ENCODE measurements around the gene CATSPERZ. TPM values are rescaled to one million over a fixed set of nuclear protein-coding genes. Genes with fewer than 3 reads are reported as not detected.
A peak's percentile ranks its signal among the peaks of the same experiment; 100 is the strongest.

CATSPERZ gene
- total and polyA plus RNA-seq, 2 of the 13 experiments (the other 11 are each of a cell fraction or from before 2014, with no cell fraction given), result 0.22 to 0.48 TPM

DNA sequence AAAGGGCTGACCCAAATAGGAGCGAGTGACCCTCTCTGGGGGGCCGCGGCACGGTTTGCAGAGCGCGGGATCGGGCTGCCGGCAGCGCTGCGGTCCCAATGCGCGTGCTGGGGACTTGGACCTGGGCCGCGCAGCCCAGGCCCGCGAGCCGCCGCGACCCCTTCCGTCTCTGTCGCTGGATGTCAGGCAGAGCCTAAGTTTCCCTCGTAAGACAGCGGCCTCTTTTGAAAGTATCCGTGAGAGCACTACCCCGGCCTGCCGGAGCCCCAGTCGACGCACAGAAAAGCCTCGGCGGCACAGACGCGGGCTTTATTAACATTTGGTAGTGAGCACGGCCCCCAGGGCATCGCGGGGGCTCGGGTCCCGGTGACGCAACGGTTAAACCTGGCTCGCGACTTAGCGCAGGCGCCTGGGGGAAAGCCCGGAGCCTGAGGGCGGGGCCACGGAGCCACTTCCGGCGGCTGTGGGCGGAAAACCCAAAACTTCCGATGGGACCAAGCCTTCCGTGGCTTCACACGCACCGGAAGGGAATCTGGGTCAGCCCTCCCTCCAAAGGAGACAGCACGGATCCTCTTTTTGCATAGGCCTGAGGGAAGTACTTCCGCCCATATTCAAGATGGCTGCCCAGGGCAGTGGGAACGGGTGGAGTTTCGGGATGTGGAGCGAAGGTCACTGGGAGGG lies 30.5 kb upstream of the CATSPERZ start (continued):
- TF ChIP-seq PHF8 (CRISPR knock-in tag; IDR thresholded peaks at IDR 0.05) (peak; percentile 62), RORA (CRISPR knock-in tag; IDR thresholded peaks at IDR 0.05) (no peak), ZNF383 (CRISPR knock-in tag; IDR thresholded peaks at IDR 0.05; ENCODE audit: borderline replicate concordance) (no peak), ZNF30 (CRISPR knock-in tag; IDR thresholded peaks at IDR 0.05) (peak; percentile 54; the same call in 1 of the 2 replicates), ZNF768 (CRISPR knock-in tag; IDR thresholded peaks at IDR 0.05) (peak; percentile 7; the same call in 1 of the 2 replicates), ZNF3 (CRISPR knock-in tag; IDR thresholded peaks at IDR 0.05) (0 out of 2 replicates have a peak, but pooled peaks have one; percentile 9), NR2F2 (IDR thresholded peaks at IDR 0.05; ENCODE audit: borderline replicate concordance, low read depth) (peak; percentile 49; the same call in 1 of the 2 replicates), ZFP1 (CRISPR knock-in tag; IDR thresholded peaks at IDR 0.05) (peak; percentile 66; the same call in 1 of the 2 replicates), THRA (CRISPR knock-in tag; IDR thresholded peaks at IDR 0.05; ENCODE audit: borderline replicate concordance) (peak; percentile 55), MIER2 (CRISPR knock-in tag; IDR thresholded peaks at IDR 0.05) (no peak; the same call in 1 of the 2 replicates), PITX1 (CRISPR knock-in tag; IDR thresholded peaks at IDR 0.05) (peak; percentile 41; the same call in 1 of the 2 replicates), ZIK1 (CRISPR knock-in tag; IDR thresholded peaks at IDR 0.05; ENCODE audit: borderline replicate concordance, low read depth) (no peak; the same call in 1 of the 2 replicates), HMGXB3 (CRISPR knock-in tag; IDR thresholded peaks at IDR 0.05; ENCODE audit: borderline replicate concordance) (peak; percentile 73; the same call in 1 of the 2 replicates), ZFP62 (CRISPR knock-in tag; IDR thresholded peaks at IDR 0.05) (no peak), RFX5 (IDR thresholded peaks at IDR 0.05; ENCODE audit: low read depth, low read length) (no peak), ZBTB21 (CRISPR knock-in tag; IDR thresholded peaks at IDR 0.05) (no peak), ASH2L (IDR thresholded peaks at IDR 0.05; ENCODE audit: insufficient read length, low read depth, low read length) (peak; percentile 63), KLF11 (CRISPR knock-in tag; IDR thresholded peaks at IDR 0.05) (peak; percentile 62; the same call in 1 of the 2 replicates), ZNF260 (CRISPR knock-in tag; IDR thresholded peaks at IDR 0.05; ENCODE audit: borderline replicate concordance, low read depth) (no peak), ZNF337 (CRISPR knock-in tag; IDR thresholded peaks at IDR 0.05; ENCODE audit: borderline replicate concordance, low read depth) (no peak), ZSCAN12 (CRISPR knock-in tag; IDR thresholded peaks at IDR 0.05) (no peak), MAFK (conservative IDR thresholded peaks at IDR 0.05 in 1 of 2, IDR thresholded peaks at IDR 0.05 in 1 of 2; ENCODE audit: low read length in 2 of 2) (no peak), ZSCAN21 (CRISPR knock-in tag; IDR thresholded peaks at IDR 0.05; ENCODE audit: borderline replicate concordance) (peak; percentile 32; the same call in 1 of the 2 replicates)
- TF ChIP-seq, protein P1, sequence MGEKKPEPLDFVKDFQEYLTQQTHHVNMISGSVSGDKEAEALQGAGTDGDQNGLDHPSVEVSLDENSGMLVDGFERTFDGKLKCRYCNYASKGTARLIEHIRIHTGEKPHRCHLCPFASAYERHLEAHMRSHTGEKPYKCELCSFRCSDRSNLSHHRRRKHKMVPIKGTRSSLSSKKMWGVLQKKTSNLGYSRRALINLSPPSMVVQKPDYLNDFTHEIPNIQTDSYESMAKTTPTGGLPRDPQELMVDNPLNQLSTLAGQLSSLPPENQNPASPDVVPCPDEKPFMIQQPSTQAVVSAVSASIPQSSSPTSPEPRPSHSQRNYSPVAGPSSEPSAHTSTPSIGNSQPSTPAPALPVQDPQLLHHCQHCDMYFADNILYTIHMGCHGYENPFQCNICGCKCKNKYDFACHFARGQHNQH (CRISPR knock-in tag; IDR thresholded peaks at IDR 0.05), result no peak

All from HepG2 (cell line).